HG02610 (cell line): ENCODE measurements around the gene TOP3A.

Experiments used
- ATAC-seq: cut with Tn5 transposase; IDR thresholded peaks from one replicate; pipeline ENCODE4 v1.9.1; 2021; ENCODE audit warnings: mild to moderate bottlenecking, moderate library complexity; ENCODE audit not compliant: unreplicated experiment

The TOP3A gene

GRCh38 chr17:18280766-18281371, 33.9 kb downstream of the TOP3A start:
- ATAC-seq = no peak

- ATAC-seq = no peak
These were observed 34.5 kb downstream of the TOP3A start for GRCh38 chr17:18280249-18280648.

GRCh38 chr17:18278867-18279266, 35.9 kb downstream of the TOP3A start:
- no peak for ATAC-seq

GRCh38 chr17:18277076-18277475, 37.7 kb downstream of the TOP3A start:
- no peak for ATAC-seq

- no peak for ATAC-seq
These were observed 44.5 kb downstream of the TOP3A start for GRCh38 chr17:18270046-18270931.

GRCh38 chr17:18267927-18268711, 46.7 kb downstream of the TOP3A start:
- ATAC-seq = no peak

- ATAC-seq = no peak
These were observed 47.4 kb downstream of the TOP3A start for GRCh38 chr17:18267366-18267765.

GRCh38 chr17:18263885-18264682, 50.7 kb downstream of the TOP3A start:
- no peak for ATAC-seq

- no peak for ATAC-seq
These were observed 52.2 kb downstream of the TOP3A start for GRCh38 chr17:18262641-18263040.

- no peak for ATAC-seq
These were observed 52.7 kb downstream of the TOP3A start for GRCh38 chr17:18262111-18262510.

GRCh38 chr17:18261659-18262058, 53.1 kb downstream of the TOP3A start:
- ATAC-seq = no peak

- ATAC-seq = no peak
These were observed 53.7 kb downstream of the TOP3A start for GRCh38 chr17:18261146-18261515.

- peak; percentile 85 for ATAC-seq
These were observed 54.3 kb downstream of the TOP3A start, which contains the start of gene MIEF2 for GRCh38 chr17:18260332-18261145. MIEF2 (plus strand) TSS chr17:18260662; CDS start chr17:18262721, 2,059 bp downstream.

GRCh38 chr17:18259621-18260331, 55.0 kb downstream of the TOP3A start:
- ATAC-seq = no peak

GRCh38 chr17:18258356-18259038, 56.3 kb downstream of the TOP3A start, which contains the start of gene FLII:
FLII (minus strand) TSS chr17:18258738; CDS start chr17:18258690, 48 bp downstream.
- ATAC-seq = peak; percentile 32

GRCh38 chr17:18257982-18258355, 56.8 kb downstream of the TOP3A start:
- ATAC-seq = peak; percentile 28

- ATAC-seq = no peak
These were observed 57.4 kb downstream of the TOP3A start for GRCh38 chr17:18257268-18257981.

GRCh38 chr17:18256776-18257175, 58.0 kb downstream of the TOP3A start:
- no peak for ATAC-seq
